ENCODE results near the gene TMEM179. TPM values are rescaled to one million over a fixed set of nuclear protein-coding genes. Genes with fewer than 3 reads are reported as not detected.
A peak's percentile ranks its signal among the peaks of the same experiment; 100 is the strongest.

The TMEM179 gene
- total and polyA plus RNA-seq, 2 of the 13 experiments (the other 11 are each of a cell fraction or from before 2014, with no cell fraction given): not detected

- TF ChIP-seq FOXC1 (CRISPR knock-in tag; IDR thresholded peaks at IDR 0.05; ENCODE audit: borderline replicate concordance) (no peak), MYC (CRISPR knock-in tag; IDR thresholded peaks at IDR 0.05; ENCODE audit: borderline replicate concordance) (no peak), GATAD1 (CRISPR knock-in tag; IDR thresholded peaks at IDR 0.05) (no peak), ARID5B (CRISPR knock-in tag; IDR thresholded peaks at IDR 0.05) (0 out of 2 replicates have a peak, but pooled peaks have one; percentile 9), PAF1 (CRISPR knock-in tag; IDR thresholded peaks at IDR 0.05) (no peak), ZXDC (CRISPR knock-in tag; IDR thresholded peaks at IDR 0.05) (no peak), PAX8 (CRISPR knock-in tag; IDR thresholded peaks at IDR 0.05; ENCODE audit: borderline replicate concordance) (0 out of 2 replicates have a peak, but pooled peaks have one; percentile 67), ZSCAN25 (CRISPR knock-in tag; IDR thresholded peaks at IDR 0.05) (no peak), HOMEZ (CRISPR knock-in tag; IDR thresholded peaks at IDR 0.05; ENCODE audit: low read depth) (no peak), MEF2D (CRISPR knock-in tag; IDR thresholded peaks at IDR 0.05) (no peak), ZNF17 (CRISPR knock-in tag; IDR thresholded peaks at IDR 0.05) (no peak), ZBTB21 (CRISPR knock-in tag; IDR thresholded peaks at IDR 0.05) (no peak), PRMT3 (CRISPR knock-in tag; IDR thresholded peaks at IDR 0.05; ENCODE audit: borderline replicate concordance, low read depth) (no peak), ATF6 (CRISPR knock-in tag; conservative IDR thresholded peaks at IDR 0.05) (0 out of 2 replicates have a peak, but pooled peaks have one; percentile 64), NKX3-1 (CRISPR knock-in tag; IDR thresholded peaks at IDR 0.05) (peak; percentile 92)
- TF ChIP-seq, protein P1, sequence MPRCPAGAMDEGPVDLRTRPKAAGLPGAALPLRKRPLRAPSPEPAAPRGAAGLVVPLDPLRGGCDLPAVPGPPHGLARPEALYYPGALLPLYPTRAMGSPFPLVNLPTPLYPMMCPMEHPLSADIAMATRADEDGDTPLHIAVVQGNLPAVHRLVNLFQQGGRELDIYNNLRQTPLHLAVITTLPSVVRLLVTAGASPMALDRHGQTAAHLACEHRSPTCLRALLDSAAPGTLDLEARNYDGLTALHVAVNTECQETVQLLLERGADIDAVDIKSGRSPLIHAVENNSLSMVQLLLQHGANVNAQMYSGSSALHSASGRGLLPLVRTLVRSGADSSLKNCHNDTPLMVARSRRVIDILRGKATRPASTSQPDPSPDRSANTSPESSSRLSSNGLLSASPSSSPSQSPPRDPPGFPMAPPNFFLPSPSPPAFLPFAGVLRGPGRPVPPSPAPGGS (CRISPR knock-in tag; IDR thresholded peaks at IDR 0.05): peak; percentile 85; the same call in 1 of the 2 replicates
Measured at GRCh38 chr14:104604458-104605449, at the start of gene TMEM179 (continued).

Measured in HepG2 (cell line).